GM19438 (cell line): ENCODE measurements around the gene SPZ1.
"Not testable (repeated sequence)": the region's sequence is repeated elsewhere in the genome, so short reads cannot be mapped to it uniquely, and the experiment has no call there.

Source experiments
- ATAC-seq: cut with Tn5 transposase; IDR thresholded peaks from one replicate; pipeline ENCODE4 v1.9.1; 2021; ENCODE audit warnings: low read depth; ENCODE audit not compliant: unreplicated experiment

Gene SPZ1

GRCh38 chr5:80326468-80326867 is 6.7 kb downstream of the SPZ1 start:
- no peak for ATAC-seq

- ATAC-seq, result no peak
Observed at GRCh38 chr5:80337379-80337778, 17.6 kb downstream of the SPZ1 start.

DNA sequence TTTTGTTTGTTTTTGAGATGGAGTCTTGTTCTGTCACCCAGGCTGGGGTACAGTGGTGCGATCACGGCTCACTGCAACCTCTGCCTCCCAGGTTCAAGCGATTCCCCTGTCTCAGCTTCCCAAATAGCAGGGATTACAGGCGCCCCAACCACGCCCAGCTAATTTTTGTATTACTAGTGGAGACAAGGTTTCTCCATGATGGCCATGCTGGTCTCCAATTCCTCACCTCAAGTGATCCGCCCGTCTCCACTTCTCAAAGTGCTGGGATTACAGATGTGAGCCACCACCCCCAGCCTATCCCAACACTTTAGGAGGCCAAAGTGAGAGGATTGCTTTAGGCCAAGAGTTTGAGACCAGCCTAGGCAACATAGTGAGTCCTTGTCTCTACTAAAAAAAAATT is 19.3 kb downstream of the SPZ1 start:
- ATAC-seq, result no peak

GRCh38 chr5:80341016-80341775 is 21.4 kb downstream of the SPZ1 start:
- ATAC-seq, result no peak

DNA sequence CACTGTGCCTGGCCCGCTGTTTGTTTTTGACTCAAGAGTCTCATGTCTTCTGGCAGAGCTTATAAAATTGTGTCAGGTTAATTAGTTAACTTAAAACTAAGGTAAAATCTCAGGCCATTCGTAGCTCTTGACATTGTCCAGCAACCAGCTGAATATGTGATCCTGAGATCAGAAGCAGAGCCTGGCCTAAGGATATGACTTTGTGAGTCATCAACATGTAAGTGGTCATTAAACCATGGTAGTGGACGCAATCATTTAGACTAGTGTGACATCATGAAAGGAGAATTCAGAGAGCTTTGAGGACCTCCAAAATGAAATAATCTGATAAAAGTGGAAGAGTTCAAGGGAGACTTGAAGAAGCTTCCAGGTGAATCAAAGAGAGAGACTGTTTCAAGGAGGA is 23.3 kb downstream of the SPZ1 start:
- ATAC-seq, result no peak

GRCh38 chr5:80346055-80346454 is 26.3 kb downstream of the SPZ1 start:
- ATAC-seq, result no peak

- ATAC-seq, result no peak
Observed at GRCh38 chr5:80348171-80348570, 28.4 kb downstream of the SPZ1 start.

DNA sequence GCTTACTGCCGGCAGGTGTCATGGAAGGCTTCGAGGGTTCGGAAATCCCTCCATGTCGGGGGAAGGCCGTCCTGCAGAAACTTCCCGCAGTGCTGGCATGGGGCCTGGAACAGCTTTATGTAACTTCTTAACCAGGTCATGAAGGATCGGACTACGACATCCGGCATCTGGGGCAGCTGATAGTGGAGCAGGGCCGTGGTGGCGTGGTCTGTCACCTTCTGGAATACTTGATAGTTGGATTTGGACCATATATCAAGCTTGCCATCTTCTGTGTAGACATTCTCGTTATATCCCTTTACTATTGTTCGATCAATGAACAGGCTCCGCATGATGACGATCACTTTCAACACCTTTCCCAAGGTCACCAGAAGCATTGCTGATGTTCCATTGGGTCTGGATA is 31.2 kb downstream of the SPZ1 start:
- not testable (repeated sequence) for ATAC-seq

DNA sequence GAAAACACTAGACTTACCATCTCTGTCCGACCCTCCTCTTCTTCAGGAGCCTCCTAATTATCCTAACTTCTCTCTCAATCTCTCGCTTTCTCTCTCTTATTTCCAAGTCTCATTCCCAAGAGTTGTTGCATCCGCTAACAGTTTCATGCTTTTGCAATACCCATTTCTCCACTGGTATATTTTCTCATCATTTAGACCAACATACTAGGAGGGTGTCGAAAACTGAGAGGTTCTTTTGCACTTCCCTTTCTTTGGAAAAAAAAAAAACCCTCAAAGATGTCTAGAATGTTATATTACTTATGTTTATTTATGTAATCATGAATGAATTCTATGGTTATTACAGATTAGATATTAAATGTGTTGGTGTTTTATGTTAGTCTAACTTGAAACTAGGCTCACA is 35.9 kb downstream of the SPZ1 start:
- no peak for ATAC-seq

GRCh38 chr5:80357671-80358070 is 37.9 kb downstream of the SPZ1 start:
- ATAC-seq, result no peak

GRCh38 chr5:80360914-80361444 is 41.2 kb downstream of the SPZ1 start:
- no peak for ATAC-seq

DNA sequence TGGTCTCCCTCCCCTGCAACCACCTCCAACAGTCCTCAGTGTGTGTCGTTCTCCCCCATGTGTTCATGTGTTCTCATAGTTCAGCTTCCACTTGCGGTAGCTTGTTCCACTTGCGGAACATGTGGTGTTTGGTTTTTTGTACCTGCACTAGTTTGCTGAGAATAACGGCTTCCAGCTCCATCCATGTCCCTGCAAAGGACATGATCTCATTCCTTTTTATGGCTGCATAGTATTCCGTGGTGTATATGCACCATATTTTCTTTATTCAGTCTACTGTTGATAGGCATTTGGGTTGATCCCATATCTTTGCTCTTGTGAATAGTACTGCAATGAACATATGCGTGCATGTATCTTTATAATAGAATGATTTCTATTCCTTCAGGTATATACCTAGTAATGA is 45.1 kb downstream of the SPZ1 start:
- no peak for ATAC-seq

GRCh38 chr5:80368661-80369480 is 49.1 kb downstream of the SPZ1 start:
- ATAC-seq, result no peak

DNA sequence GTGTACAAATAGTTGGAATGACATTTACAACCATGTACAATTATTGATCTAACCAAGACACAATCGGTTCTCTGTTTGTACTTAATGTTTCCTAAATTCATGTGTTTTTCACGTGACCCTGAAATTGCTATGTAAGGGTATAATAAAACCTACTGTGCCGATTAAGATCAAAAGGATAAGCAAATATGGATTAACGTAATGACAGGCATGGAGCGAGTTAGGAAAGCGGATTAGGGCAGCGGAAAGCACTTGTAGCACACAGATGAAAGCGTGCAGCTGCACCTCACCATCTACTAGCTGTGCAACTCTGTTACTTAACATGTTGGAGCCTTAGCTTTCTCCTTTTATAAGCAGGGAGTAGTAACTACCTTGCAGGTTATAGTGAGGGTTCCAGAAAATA is 49.7 kb downstream of the SPZ1 start:
- ATAC-seq, result no peak

DNA sequence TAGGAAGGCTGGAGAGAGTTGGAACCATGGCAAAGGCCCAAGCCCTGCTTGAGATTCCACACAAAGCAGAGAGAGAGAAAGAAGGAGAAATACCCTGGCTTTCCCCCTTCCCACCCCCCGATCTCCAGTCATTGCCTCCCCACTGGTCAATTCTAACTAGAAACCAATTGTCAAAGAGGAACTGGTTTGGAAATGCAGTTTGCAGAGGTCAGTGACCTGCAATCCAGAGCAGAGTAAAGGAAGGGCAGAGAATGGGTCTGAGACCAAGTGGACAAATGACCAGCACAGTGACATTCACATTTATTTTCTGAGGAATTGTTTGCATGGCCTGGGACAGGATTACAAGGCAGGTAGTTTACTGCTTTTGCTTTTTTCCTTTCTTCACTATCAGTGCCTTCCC is 50.6 kb downstream of the SPZ1 start:
- ATAC-seq, result no peak
